ENCODE data around the gene TBPL1. TPM values are rescaled to one million over a fixed set of nuclear protein-coding genes. Genes with fewer than 3 reads are reported as not detected.

Gene TBPL1
- total RNA-seq, 1 donor from 2014 or later: 48.4 TPM

- Mint-ChIP-seq H3K36me3 (ENCODE audit: insufficient read depth) (no peaks in the 10 kb centered on the region), H3K9me3 (ENCODE audit: low read depth) (no peaks in the 10 kb centered on the region)
These were observed 4.6 kb upstream of the TBPL1 start for GRCh38 chr6:133948472-133948871.

GRCh38 chr6:133951227-133951626 is 1.8 kb upstream of the TBPL1 start:
- Mint-ChIP-seq H3K4me3 (ENCODE audit: low read depth) (peak overlapping the region; percentile 96), H3K27me3 (peaks cover 18% of the 10 kb centered on the region), H3K9me3 (ENCODE audit: low read depth) (no peaks in the 10 kb centered on the region), H3K4me1 (ENCODE audit: low read depth) (peaks cover 24% of the 10 kb centered on the region), H3K27ac (peak overlapping the region; percentile 66), H3K36me3 (ENCODE audit: insufficient read depth) (no peaks in the 10 kb centered on the region)
- no peak for DNase-seq (ENCODE audit: low spot score, unreplicated experiment)
- TF ChIP-seq CTCF (IDR thresholded peaks at IDR 0.05; ENCODE audit: unreplicated experiment): no peak

More at GRCh38 chr6:133948472-133948871, 4.6 kb upstream of the TBPL1 start:
- TF ChIP-seq CTCF (IDR thresholded peaks at IDR 0.05; ENCODE audit: unreplicated experiment): no peak
- peaks cover 6% of the 10 kb centered on the region for H3K4me1 Mint-ChIP-seq (ENCODE audit: low read depth)
- H3K27me3 Mint-ChIP-seq: peaks cover 18% of the 10 kb centered on the region
- H3K4me3 Mint-ChIP-seq (ENCODE audit: low read depth): no peak overlapping the region
- no peak for DNase-seq (ENCODE audit: low spot score, unreplicated experiment)
- no peak overlapping the region for H3K27ac Mint-ChIP-seq

- peak overlapping the region; percentile 96 for H3K27ac Mint-ChIP-seq
These were observed 876 bp upstream of the TBPL1 start for GRCh38 chr6:133951881-133952814.

GRCh38 chr6:133953634-133954415 is 801 bp downstream of the TBPL1 start:
- Mint-ChIP-seq H3K36me3 (ENCODE audit: insufficient read depth) (no peaks in the 10 kb centered on the region), H3K27me3 (peaks cover 7% of the 10 kb centered on the region), H3K4me1 (ENCODE audit: low read depth) (peaks cover 32% of the 10 kb centered on the region), H3K9me3 (ENCODE audit: low read depth) (no peaks in the 10 kb centered on the region), H3K4me3 (ENCODE audit: low read depth) (peak overlapping the region; percentile 96), H3K27ac (peak overlapping the region; percentile 92)
- no peak for DNase-seq (ENCODE audit: low spot score, unreplicated experiment)
- no peak for TF ChIP-seq CTCF (IDR thresholded peaks at IDR 0.05; ENCODE audit: unreplicated experiment)

More at GRCh38 chr6:133951881-133952814, 876 bp upstream of the TBPL1 start:
- Mint-ChIP-seq H3K9me3 (ENCODE audit: low read depth) (no peaks in the 10 kb centered on the region), H3K36me3 (ENCODE audit: insufficient read depth) (no peaks in the 10 kb centered on the region), H3K27me3 (peaks cover 13% of the 10 kb centered on the region), H3K4me1 (ENCODE audit: low read depth) (peaks cover 32% of the 10 kb centered on the region), H3K4me3 (ENCODE audit: low read depth) (peak overlapping the region; percentile 96)
- peak; percentile 42 for DNase-seq (ENCODE audit: low spot score, unreplicated experiment)
- peak; percentile 59 for TF ChIP-seq CTCF (IDR thresholded peaks at IDR 0.05; ENCODE audit: unreplicated experiment)
